Activated CD4-positive, CD25-positive, alpha-beta regulatory T cell treated with anti-CD3 and anti-CD28 coated beads, Interleukin-2, amount 50 U/mL, for 72 hours (primary cell): ENCODE data around the gene RAD23A.
"Not testable (repeated sequence)": the region's sequence is repeated elsewhere in the genome, so short reads cannot be mapped to it uniquely, and the experiment has no call there.

Source experiments
- DNase-seq: peaks from one replicate; pipeline ENCODE4 v3.0.0; 2021

The RAD23A gene

GRCh38 chr19:12937927-12938778 lies 7.5 kb upstream of the RAD23A start, which contains the start of gene CALR:
Gene CALR (plus strand): TSS chr19:12938609. CDS start chr19:12938680, 71 bp downstream.
- peak; percentile 98 for DNase-seq

DNA sequence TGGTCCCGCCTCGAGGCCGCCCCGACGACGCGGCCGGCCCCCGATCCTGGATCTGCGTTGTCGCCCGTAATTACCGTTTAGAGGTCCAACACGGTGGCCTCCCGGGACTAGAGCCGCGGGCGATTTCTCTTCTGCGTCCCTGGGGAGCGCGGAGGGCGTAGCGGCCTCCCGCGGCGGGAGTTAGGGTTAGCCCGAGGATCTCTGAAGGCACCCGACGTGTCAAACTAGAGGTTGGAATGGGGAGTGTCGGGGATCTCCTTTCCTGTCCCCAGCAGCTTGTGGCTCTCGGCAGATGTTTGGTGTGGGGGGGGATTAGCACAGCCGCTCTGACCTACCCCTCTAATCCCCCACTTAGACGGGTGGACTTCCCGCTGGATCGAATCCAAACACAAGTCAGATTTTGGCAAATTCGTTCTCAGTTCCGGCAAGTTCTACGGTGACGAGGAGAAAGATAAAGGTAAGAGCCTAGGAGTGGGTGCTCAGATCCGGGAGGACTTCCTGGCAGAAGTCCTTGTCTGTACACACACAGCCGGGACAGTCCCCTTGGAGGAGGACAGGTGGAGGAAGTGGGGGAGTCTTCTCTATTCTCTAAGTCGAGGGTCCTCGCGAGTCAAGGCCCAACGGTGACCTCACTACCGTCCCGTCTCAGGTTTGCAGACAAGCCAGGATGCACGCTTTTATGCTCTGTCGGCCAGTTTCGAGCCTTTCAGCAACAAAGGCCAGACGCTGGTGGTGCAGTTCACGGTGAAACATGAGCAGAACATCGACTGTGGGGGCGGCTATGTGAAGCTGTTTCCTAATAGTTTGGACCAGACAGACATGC lies 6.7 kb upstream of the RAD23A start:
- DNase-seq, result no peak

DNA sequence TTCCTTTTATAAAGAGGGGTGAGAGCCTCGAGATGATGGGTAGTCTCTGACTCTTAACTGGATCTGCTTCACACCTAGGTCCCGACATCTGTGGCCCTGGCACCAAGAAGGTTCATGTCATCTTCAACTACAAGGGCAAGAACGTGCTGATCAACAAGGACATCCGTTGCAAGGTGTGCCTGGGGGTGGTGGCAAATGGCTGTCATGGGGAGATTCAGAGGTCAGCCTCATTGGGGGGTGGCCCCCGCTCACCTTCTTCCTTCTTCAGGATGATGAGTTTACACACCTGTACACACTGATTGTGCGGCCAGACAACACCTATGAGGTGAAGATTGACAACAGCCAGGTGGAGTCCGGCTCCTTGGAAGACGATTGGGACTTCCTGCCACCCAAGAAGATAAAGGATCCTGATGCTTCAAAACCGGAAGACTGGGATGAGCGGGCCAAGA lies 5.7 kb upstream of the RAD23A start:
- no peak for DNase-seq

DNA sequence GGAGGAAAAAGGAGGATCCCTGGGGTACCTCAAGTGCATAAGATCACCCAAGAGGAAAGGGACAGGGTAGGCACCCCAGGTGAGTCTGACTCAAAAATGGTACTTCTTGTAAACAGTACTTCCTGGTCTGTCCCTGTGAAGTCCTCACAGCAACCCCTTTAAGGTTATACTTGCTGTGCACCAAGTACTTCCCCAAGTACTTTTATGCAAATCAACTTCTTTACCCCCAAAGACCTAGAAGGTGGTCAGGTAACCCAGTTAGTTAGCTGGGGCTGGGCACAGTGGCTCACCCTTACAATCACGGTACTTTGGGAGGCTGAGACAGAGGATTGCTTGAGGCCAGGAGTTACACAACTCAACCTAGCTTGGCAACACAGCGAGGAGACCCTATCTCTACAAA lies 4.8 kb upstream of the RAD23A start:
- no peak for DNase-seq

DNA sequence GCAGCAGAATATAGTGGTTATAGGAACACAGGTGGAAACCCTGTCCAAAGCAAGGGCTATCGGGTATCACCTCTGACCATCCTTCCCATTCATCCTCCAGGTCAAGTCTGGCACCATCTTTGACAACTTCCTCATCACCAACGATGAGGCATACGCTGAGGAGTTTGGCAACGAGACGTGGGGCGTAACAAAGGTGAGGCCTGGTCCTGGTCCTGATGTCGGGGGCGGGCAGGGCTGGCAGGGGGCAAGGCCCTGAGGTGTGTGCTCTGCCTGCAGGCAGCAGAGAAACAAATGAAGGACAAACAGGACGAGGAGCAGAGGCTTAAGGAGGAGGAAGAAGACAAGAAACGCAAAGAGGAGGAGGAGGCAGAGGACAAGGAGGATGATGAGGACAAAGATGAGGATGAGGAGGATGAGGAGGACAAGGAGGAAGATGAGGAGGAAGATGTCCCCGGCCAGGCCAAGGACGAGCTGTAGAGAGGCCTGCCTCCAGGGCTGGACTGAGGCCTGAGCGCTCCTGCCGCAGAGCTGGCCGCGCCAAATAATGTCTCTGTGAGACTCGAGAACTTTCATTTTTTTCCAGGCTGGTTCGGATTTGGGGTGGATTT lies 2.1 kb upstream of the RAD23A start:
- DNase-seq, result no peak

DNA sequence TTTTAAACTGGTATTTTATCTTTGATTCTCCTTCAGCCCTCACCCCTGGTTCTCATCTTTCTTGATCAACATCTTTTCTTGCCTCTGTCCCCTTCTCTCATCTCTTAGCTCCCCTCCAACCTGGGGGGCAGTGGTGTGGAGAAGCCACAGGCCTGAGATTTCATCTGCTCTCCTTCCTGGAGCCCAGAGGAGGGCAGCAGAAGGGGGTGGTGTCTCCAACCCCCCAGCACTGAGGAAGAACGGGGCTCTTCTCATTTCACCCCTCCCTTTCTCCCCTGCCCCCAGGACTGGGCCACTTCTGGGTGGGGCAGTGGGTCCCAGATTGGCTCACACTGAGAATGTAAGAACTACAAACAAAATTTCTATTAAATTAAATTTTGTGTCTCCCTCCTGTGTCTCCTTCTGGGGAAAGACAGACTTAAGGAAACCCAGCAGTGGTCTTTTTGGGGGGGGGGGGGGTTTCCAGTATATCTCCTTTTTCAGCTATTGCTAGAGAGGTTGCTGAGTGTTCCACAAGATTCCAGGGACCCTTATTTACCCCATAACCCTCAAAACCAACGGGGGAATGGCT lies 1.5 kb upstream of the RAD23A start:
- no peak for DNase-seq

- DNase-seq, result peak; percentile 68
These were observed 545 bp downstream of the RAD23A start for GRCh38 chr19:12946092-12946721.

GRCh38 chr19:12946731-12947496 lies 1.3 kb downstream of the RAD23A start:
- no peak for DNase-seq

- no peak for DNase-seq
These were observed 2.3 kb downstream of the RAD23A start for GRCh38 chr19:12947702-12948611.

GRCh38 chr19:12948612-12949362 lies 3.1 kb downstream of the RAD23A start:
- DNase-seq, result no peak

- no peak for DNase-seq
These were observed 4.0 kb downstream of the RAD23A start for GRCh38 chr19:12949363-12950283.

- not testable (repeated sequence) for DNase-seq
These were observed 6.4 kb downstream of the RAD23A start for GRCh38 chr19:12952050-12952449.

- DNase-seq, result no peak
These were observed 7.0 kb downstream of the RAD23A start for GRCh38 chr19:12952488-12953137.

GRCh38 chr19:12953138-12953798 lies 7.6 kb downstream of the RAD23A start:
- DNase-seq, result no peak

DNA sequence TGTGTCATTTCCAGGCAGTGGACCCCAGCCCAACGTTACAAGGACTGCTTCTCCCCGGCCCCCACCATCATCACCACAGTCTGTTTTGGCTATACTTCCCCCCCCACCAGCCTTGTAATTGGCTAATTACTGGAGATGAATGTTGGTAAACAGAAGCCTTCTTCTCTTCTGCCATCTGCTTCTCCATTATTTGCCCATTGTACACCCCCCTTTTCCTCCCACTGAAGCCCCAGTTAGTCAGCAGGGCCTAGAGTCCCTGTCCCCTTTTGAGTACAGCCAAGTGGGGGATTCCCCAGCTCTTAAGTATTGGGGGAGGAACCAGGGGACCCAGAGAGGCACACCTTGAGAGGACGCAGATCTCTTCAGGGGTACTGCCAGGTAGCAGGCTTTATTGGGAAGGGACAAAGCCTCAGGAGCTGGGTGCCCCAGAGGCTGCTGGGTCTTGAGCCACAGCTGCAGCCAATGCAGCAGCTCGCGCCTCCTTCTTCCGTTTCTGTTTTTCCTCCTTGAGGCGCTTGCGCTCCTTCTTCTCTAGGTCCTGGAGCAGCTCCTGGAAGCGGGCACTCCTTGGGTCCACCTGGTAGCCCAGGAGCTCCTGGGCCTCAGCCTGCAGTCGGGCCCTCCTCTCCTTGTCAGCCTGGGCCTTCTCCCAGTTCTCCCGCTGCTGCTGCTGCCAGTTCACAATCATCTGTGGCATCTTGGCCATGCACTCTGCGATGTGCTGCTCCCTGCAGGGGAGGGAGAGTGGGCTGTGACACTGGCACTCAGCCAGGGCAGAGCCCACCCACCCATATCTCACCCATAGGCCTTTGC lies 8.3 kb downstream of the RAD23A start:
- no peak for DNase-seq

DNA sequence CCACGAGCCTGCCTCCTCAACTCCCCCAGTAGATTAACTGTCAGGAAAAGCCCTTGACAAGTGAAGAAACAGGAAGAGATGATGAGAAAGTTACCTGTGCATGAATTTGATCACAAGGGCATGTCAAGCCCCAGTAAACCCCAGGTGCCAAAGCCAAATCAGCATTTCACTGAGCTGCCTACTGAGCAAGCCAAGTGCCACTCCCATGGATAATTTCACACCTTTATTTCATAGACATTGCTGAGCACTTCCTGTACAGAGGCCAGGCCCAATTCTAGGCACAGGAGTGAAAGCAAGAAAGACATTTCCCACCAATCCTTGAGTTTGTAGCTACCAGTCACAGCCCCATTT lies 8.9 kb downstream of the RAD23A start:
- no peak for DNase-seq

DNA sequence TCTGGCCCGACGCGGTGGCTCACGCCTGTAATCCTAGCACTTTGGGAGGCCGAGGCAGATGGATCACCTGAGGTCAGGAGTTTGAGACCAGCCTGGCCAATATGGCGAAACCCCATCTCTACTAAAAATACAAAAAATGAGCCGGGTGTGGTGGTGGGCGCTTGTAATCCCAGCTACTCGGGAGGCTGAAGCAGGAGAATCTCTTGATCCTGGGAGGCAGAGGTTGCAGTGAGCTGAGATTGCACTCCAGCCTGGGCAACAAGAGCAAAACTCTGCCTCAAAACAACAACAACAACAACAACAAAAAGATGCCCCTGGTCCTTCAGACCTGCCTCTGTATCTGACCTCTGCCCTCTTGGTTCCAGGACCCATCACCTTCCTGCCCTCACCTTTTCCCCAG lies 9.9 kb downstream of the RAD23A start:
- DNase-seq, result not testable (repeated sequence)
